CD4-positive, alpha-beta T cell treated with Interleukin-6 for 4 hours (primary cell): Measurements from ENCODE around the gene GRIN3B.
A peak's percentile ranks its signal among the peaks of the same experiment; 100 is the strongest.

Experiments
- DNase-seq: peaks from one replicate; pipeline ENCODE4 v3.0.0-alpha.2; 2020; ENCODE audit warnings: mixed read lengths

The GRIN3B gene

DNA sequence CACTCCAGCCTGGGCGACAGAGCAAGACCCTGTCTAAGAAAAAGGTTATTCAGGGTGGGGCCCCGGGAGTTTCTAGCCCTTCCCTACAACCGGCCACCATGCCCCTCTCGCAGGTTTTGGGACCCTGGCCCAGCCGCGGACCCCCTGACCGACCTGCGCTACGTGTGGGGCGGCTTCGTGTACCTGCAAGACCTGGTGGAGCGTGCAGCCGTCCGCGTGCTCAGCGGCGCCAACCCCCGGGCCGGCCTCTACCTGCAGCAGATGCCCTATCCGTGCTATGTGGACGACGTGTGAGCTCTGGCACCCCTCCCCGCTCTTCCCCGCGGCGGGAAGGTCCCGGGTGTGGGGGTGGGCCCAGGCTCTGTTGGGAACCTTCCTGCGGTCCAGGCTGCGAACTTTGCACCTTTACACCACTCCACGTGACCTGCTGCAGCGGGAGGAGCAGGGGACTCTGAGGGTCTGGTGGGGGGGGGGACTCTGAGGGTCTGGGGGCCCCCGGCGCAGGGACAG is 46.0 kb downstream of the GRIN3B start:
- DNase-seq = no peak

GRCh38 chr19:1046836-1047695 is 46.8 kb downstream of the GRIN3B start:
- DNase-seq = peak; percentile 4

DNA sequence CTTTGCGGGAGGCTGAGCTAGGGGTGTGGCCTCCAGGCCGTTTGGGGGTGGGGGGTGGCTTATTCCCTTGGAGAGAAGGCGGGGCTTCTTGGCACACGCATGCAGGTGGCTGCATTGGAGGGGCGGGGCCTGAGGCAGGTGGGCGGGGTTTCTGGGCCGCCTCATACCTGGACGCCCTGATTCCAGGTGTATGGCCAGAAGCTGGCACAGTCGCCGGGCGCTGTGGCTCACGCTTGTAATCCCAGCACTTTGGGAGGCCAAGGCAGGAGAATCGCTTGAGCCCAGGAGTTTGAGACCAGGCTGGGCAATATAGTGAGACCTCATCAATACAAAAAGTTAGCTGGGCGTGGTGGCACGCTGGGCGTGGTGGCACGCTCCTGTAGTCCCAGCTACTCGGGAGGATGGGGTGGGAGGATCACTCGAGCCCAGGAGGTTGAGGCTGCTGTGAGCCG is 47.5 kb downstream of the GRIN3B start:
- DNase-seq = peak; percentile 3

DNA sequence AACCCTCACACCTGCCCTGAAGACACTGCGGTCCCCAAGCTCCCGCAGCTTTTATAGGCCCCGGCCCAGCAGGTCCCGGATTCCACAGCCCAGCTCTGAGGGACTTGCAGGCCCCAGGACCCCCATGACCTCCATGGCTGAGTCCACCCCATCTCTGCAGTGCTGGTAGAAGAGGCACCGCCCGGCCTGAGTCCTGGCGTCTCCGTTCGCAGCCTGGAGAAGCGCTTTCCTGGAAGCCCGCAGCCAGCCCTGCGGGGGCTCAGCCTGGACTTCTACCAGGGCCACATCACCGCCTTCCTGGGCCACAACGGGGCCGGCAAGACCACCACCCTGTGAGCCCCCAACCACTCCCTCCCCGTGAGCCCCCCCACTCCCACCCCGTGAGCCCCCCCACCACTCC is 48.9 kb downstream of the GRIN3B start:
- DNase-seq = no peak

DNA sequence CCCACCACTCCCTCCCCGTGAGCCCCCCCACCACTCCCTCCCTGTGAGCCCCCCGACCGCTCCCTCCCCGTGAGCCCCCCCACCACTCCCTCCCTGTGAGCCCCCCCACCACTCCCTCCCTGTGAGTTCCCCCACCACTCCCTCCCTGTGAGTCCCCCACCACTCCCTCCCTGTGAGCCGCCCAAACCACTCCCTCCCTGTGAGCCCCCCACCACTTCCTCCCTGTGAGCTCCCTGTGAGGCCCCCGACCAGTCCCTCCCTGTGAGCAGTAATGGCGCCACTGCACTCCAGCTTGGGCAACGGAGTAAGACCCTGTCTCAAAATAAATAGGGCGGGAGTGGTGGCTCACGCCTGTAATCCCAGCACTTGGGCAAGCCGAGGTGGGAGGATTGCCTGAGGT is 49.6 kb downstream of the GRIN3B start:
- no peak for DNase-seq

DNA sequence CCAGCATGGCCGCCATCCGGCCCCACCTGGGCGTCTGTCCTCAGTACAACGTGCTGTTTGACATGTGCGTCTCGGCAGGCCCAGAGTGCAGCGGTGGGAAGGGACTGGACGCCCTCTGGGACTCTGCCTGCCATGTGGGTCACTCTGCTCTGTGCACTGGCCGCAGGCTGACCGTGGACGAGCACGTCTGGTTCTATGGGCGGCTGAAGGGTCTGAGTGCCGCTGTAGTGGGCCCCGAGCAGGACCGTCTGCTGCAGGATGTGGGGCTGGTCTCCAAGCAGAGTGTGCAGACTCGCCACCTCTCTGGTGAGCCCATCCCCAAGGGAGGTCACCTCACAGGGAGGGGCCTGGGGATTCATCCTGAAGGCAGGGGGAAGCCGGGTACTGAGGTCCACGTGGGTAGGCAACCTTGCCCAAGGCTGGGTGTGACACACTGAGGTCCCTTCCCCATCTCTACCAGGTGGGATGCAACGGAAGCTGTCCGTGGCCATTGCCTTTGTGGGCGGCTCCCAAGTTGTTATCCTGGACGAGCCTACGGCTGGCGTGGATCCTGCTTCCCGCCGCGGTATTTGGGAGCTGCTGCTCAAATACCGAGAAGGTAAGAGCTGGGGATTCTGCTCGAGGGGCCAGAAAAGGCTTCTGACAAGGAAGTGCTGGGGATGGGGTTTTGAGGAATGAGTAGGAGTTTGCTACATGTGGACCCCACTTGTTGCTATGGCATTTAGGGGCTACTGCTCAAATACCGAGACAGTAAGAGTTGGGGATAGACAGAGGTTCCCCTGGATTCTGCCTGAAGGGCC is 51.0 kb downstream of the GRIN3B start:
- DNase-seq = no peak

- DNase-seq = no peak
Measured at GRCh38 chr19:1051791-1052190, 51.6 kb downstream of the GRIN3B start.

GRCh38 chr19:1052349-1052975 is 52.2 kb downstream of the GRIN3B start:
- peak; percentile 41 for DNase-seq

GRCh38 chr19:1053176-1054101 is 53.2 kb downstream of the GRIN3B start:
- DNase-seq = no peak

- no peak for DNase-seq
Measured at GRCh38 chr19:1054102-1055027, 54.1 kb downstream of the GRIN3B start.

DNA sequence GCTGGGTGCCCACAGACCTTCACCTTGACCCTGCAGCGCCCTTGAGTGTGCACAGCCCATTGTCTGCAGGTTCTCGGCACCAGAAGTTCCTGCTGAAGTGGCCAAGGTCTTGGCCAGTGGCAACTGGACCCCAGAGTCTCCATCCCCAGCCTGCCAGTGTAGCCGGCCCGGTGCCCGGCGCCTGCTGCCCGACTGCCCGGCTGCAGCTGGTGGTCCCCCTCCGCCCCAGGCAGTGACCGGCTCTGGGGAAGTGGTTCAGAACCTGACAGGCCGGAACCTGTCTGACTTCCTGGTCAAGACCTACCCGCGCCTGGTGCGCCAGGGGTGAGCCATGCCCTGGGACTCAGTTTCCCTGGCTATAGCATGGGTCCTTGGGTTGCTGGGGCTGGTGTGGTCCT is 54.8 kb downstream of the GRIN3B start:
- no peak for DNase-seq

DNA sequence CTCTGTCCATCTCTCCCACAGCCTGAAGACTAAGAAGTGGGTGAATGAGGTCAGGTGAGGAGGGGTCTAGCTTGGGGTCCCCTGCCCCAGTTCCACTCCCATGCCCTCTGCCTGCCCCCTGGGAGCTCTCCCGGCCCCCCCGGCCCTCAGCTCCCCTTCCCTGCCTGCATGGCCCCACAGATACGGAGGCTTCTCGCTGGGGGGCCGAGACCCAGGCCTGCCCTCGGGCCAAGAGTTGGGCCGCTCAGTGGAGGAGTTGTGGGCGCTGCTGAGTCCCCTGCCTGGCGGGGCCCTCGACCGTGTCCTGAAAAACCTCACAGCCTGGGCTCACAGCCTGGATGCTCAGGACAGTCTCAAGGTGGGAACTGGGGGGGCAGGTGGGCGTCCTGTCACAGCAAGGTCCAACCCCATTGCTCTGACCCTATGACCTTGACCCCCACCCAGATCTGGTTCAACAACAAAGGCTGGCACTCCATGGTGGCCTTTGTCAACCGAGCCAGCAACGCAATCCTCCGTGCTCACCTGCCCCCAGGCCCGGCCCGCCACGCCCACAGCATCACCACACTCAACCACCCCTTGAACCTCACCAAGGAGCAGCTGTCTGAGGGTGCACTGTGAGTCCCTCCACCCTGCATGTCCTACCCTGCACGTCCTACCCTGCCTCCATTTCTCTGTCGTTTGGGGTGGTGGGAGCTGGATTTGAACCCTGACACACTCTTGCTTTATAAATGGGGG is 55.8 kb downstream of the GRIN3B start:
- no peak for DNase-seq

DNA sequence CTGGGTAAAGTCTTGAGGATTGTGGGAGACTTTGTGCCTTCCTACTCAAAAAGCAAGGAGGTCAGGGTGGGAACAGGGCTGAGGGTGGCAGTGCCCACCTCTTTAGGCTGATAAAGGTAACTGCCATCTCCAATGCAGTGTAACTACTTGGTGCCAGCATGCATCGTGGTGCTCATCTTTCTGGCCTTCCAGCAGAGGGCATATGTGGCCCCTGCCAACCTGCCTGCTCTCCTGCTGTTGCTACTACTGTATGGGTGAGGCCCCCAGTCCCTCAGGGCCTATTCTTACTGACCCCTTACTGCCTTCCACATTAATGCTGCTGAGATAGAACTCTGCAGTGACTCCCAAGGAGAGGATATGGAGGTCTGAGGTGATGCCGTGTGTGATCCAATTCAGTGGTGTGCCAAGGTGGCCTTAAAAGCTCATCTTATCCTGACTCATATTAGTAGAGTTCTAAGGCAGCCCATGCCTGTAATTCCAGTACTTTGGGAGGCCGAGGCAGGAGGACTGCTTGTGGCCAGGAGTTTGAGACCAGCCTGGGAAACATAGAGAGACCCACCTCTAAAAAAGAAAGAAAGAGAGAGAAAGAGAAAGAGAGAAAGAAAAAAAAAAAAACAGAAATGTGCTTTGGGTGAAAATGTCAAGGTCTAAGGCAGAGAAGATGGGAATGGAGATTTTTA is 57.1 kb downstream of the GRIN3B start:
- DNase-seq = peak; percentile 73

- DNase-seq = peak; percentile 44
Measured at GRCh38 chr19:1058112-1058511, 57.9 kb downstream of the GRIN3B start.
